Cerebellar nuclear complex (tissue), 1 donor: Measurements from ENCODE around the gene GPR31.
"Not testable (repeated sequence)": the region's sequence is repeated elsewhere in the genome, so short reads cannot be mapped to it uniquely, and the experiment has no call there.

Source experiments
- DNase-seq, 2 experiments: peaks; one replicate each; lab custom pipeline; 2025; lab: John Stamatoyannopoulos, UW

The GPR31 gene

GRCh38 chr6:167167699-167168098, 9.9 kb upstream of the GPR31 start:
- not testable (repeated sequence) for DNase-seq

DNA sequence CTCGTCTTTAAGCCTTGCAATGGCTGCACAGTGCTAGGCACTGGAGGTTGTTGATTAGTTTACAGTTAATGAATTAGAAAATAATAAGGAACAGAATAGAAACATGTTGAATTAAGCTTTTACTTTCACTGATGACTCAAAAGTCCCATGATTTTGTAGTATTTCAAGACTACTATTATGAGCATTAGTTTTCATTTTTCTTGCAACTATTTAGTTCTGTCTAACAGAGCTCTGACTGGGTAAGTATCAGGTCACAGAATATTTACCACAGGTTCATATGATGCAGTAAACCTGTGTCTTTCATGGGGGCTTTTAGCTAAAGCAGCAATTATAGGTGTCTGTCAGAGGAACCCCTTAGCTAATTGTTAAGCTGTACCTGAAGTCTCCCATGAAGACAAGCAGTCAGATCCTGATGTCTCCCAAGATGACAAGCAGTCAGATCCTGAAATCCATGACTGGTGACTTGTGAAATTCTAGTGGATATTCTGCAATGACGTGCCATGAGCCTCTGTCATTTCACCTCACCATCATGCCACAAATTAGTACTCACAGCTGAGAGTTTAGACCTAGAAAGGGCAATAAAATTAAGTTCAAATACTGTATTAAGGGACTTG, 8.2 kb upstream of the GPR31 start:
- no peak for DNase-seq

DNA sequence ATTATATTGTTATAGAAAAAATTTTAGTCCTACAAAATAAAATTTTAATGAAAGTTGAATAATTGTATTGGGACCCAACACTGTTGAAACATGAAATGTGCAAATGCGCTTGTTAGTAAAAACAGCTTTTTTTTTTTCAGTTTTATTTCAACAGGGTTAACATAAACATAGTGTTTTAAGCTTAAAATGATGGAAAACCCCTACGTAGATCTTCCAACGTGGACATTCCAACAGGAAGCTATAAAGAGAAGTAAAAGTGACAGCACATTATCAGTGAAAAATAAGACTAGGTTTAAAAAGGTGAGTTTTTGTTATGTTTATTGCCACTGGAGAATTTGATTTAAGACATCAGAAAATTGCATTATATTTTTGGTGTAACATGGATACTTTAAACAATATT, 6.5 kb upstream of the GPR31 start:
- DNase-seq: no peak

GRCh38 chr6:167163476-167164011, 5.8 kb upstream of the GPR31 start:
- no peak for DNase-seq

GRCh38 chr6:167162591-167162990, 4.8 kb upstream of the GPR31 start:
- no peak for DNase-seq

GRCh38 chr6:167161851-167162467, 4.2 kb upstream of the GPR31 start:
- DNase-seq: no peak

DNA sequence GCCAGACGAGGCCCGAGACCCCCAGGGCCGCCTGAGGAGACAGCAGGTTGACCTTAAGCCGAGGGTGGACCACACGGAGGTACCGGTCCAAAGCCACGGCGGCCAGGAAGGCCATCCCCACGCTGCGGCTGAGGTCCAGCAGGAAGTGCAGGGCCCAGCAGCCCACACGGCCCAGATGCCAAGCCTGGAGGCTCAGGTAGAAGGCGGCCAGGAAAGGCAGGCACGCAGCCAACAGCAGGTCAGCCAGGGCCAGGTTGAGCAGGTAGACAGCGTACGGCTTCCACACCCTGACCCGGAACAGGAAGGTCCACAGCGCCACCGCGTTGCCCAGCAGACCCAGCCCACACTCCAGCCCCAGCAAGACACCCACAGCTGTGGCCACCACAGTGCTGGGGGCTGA, 366 bp downstream of the GPR31 start:
- no peak for DNase-seq

DNA sequence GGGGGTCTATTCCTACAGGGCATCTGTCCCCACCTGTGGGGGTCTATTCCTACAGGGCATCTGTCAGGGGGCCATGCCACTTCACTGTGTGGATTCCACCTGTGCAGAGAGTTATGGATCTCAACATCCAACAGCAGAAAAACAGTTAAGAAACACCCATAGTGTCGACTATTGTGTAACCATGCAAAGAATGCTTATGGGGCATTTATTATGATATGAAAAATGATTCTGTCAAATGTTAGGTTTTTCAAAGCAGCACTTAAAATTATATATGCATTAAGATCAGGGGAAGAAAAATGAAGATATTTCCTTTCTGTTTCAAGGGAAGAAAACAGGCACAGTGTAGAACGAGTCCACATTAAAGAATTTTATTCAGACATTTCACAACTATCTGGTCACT, 2.9 kb downstream of the GPR31 start:
- DNase-seq: no peak

DNA sequence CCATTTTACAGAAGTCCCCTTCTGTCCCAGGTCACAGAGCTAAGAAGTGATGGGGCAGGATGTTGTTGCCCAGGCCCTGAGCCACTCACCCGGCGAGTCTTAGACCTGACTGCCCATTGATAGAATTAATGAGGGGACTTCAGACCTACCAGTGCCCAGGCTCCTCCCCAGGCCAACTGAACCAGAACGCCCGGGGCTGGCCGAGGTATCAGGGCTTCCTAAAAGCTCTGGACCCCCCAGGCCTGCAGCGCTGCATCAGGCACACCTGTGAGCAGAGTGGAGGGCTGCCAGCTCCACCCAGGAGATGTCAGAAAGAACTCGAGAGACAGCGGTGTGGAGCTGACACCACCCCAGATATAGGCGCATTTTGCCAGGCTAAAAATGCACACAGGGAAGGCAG, 3.5 kb downstream of the GPR31 start:
- DNase-seq: no peak

- DNase-seq: no peak
Observed at GRCh38 chr6:167153521-167153959, 4.2 kb downstream of the GPR31 start.

- DNase-seq: no peak
Observed at GRCh38 chr6:167152862-167153261, 4.9 kb downstream of the GPR31 start.

GRCh38 chr6:167151648-167152047, 6.1 kb downstream of the GPR31 start:
- DNase-seq: no peak

DNA sequence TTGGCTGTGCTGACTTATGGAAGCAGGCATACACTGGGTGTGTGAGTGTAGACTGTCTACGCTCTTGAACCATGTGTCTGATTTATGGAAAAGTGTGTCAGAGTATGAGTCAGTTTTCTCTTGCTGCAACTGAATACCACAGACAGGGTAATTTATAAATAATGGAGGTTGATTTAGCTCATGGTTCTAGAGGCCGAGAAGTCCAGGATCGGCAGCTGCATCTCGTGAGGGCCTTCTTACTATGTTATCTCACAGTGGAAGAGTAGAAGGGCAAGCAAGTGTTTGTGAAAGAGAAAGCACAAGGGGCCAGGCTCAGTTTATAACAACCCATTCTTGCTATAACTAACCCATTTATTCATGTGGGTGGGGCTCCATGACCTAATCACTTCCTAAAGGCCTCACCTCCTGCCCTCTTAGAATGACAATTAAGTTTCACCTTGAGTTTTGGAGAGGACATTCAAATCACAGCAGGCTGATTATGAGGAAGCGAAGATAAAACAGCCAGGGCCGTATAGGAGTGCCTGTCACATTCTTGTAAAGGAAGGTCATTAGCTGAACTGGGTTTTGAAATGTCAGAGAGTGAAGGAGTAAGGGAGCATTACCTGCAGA, 6.7 kb downstream of the GPR31 start:
- no peak for DNase-seq

DNA sequence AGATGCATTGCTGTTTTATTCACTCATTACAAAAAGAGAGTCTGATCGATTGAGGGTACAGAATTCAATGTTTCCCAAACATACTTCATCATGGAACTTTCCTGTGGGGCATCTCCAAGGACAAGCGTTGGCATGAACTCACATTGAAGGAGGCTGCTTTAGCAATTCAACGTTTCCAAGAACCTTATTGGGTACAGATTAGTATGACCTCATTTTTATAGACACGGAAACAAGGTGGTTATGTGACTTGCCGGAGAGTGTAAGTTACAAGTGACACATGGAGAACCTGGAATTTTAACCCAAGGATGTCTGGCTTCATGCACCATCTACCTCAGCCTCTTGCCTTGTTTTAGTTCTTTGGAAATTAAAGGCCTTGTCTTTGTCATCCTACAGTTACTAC, 8.8 kb downstream of the GPR31 start:
- no peak for DNase-seq

DNA sequence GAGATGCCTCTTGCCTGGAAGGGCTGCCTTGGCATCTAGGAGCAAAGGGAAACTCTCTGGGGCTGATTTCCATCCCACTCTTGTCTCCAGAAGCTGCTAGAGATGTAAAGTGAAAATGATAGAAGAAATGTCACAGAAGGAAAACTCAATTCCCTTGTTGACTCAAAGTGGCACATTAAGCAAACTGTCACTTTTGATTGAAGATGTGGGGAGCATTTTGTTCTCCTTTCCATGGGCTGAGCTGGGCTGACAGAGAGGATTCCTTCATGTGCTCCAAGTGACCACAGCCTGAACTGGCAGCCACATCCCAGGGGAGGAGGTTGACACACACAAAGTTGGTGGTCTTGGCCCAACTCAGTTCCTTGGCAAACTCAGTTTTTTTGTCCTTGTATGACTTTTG, 9.8 kb downstream of the GPR31 start:
- no peak for DNase-seq

DNA sequence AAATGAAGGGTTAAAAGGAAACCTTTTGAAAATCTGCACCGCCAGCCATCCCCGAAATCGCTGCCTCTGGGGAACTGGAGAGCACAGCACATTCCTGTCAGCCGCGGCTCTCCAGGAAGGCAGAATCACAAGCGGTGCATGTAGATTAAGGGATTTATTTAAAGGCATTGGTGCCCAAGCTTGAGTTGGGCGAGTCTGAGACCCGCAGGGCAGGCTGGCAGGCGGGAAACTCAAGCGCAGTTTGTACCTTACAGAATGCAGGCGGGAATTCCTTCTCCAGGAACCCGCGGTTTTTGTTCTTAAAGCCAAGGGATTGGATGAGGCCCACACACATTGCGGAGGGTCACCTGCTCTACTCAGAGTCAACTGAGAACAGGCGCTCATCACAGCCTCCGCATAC, 10.8 kb downstream of the GPR31 start:
- no peak for DNase-seq

GRCh38 chr6:167146135-167146534, 11.6 kb downstream of the GPR31 start:
- no peak for DNase-seq

- DNase-seq: no peak
Observed at GRCh38 chr6:167145461-167145860, 12.3 kb downstream of the GPR31 start.

DNA sequence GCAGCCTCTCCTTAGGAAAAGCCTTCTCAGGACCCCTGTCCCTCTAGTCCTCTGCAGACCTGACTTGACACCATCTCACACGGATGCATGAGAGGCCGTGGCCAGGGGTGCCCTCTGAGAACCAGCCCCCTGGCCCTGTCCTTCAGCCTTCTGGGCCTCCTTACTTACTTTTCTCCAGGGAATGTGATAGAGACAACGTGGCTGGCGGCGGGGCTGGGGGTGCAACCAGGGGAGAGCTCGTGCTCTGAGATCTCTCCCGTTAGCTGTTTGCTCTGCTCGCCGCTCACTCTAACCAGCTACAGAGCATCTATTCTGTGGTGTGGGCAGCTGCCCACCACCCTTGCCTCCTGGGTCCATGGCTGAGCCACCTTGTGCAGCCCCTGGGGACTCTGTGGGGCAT, 14.7 kb downstream of the GPR31 start:
- no peak for DNase-seq

GRCh38 chr6:167142433-167142761, 15.4 kb downstream of the GPR31 start:
- no peak for DNase-seq

DNA sequence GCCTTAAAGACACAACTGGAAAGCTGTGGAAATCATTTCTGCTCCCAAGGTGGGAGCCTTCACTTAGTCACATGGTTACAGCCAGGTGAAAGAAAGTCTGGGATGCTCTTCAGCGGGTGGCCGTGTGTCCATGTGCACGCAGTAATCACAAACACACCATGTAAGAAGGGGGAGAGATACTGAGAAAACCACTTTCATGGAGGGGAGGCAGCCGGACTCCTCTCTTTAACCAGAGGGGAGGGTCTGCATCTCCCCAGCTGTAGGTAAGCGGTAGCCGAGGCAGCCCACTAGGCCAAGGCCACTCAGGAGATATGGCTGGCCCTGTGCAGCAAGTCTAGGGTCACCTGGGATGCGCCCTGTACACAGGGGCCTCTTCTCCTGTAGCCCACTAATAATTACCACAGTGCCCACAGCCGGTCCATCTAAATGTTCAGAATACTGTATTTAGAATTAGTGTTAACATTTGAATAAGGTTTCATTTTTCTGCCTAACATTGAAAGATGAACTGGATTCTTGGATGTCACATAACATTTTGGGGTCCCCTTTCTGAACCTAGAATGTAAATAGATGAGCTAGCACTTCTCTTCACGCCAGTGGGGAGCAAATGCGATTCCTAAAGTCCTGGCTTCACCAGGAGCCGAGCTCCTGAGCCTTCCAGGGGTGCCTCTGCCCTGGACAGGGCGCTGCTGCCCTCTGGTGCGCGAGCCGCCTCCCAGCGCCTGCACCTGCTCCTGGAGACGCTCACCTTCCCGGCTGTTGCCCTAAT, 15.9 kb downstream of the GPR31 start:
- DNase-seq: no peak

GRCh38 chr6:167140589-167141474, 16.9 kb downstream of the GPR31 start:
- DNase-seq: no peak
